IPS-NIHi7 (cell line): ENCODE results near the gene YAP1.
"Not testable (repeated sequence)": the region's sequence is repeated elsewhere in the genome, so short reads cannot be mapped to it uniquely, and the experiment has no call there.

Source experiments
- DNase-seq: peaks from one replicate; pipeline ENCODE4 v3.0.0; 2012; ENCODE audit warnings: mixed read lengths; ENCODE audit errors: extremely low spot score

Gene YAP1

GRCh38 chr11:102240502-102240901 lies 130.3 kb downstream of the YAP1 start:
- DNase-seq: no peak

DNA sequence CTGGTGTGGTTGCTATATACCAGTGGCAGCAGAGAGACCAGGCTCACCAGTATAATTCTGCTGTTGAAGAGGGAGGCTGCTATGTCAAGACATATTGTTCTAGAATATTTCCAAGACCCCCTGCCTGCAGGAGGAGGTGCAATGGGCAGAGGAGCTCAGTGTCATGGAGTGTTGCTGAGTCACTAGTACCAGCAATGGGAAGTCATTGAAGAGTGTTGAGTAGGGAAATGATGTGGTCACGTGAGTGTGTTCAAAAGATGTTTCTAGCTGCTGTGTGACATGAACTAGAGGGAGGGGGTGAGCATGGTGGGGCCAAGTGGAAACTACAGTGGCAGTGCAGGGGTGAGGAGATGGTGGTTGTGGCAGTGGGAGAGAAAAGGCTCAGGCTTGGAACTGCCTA lies 130.8 kb downstream of the YAP1 start:
- no peak for DNase-seq

- DNase-seq: no peak
These were observed 133.2 kb downstream of the YAP1 start for GRCh38 chr11:102243399-102243884.

DNA sequence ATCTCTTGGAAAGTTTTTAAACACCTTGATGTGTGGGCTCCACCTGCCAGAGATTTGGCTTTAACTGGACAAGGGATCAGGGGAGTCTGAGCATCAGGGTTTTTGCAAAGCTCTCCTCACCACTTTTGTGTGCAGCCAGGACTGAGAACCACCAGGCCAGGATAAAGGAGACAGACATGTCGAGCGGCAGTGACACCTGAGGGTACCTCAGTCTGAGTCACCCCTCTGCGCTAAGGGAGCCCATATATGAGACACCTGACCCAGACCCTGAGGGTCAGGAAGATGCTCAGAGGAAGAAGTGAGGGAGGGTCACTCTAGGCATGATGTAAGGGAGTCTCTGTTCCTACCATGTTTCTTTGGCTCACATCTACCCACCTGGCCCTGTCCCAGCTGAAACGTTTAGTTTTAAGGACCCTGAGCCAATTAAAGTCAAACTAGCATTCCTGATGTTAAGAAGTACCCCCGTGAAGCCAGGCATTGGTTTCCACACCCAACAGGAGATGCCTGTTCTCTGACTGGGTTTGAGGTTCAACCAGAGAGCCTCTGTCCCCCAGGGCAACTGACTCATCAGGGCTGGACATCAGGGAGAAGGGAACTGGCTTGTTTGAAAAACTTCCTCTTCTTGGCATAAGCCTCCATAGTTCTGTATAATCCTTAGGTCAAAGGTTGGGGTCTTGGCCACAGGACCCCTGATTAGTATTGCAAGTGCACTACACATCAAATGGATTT lies 134.6 kb downstream of the YAP1 start:
- no peak for DNase-seq

DNA sequence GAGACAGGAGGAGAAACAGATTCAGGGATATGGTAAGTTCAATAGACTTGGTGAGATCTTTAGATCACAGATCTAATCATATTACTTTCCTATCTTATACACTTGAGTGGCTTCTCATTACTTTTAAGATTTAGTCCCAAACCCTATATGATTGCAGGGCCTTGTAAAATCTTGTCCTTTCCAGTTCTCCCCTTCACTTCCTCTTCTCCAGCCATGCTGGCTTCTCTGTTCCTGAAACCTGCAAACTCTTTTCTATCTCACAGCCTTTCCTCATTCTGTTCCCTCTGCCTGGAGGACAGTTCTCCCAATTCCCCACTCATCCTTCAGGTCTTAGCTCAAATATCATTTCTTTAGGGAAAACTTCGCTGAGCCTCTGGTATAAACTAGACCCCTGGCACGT lies 141.2 kb downstream of the YAP1 start:
- DNase-seq: no peak

- DNase-seq: no peak
These were observed 142.2 kb downstream of the YAP1 start for GRCh38 chr11:102252339-102252891.

DNA sequence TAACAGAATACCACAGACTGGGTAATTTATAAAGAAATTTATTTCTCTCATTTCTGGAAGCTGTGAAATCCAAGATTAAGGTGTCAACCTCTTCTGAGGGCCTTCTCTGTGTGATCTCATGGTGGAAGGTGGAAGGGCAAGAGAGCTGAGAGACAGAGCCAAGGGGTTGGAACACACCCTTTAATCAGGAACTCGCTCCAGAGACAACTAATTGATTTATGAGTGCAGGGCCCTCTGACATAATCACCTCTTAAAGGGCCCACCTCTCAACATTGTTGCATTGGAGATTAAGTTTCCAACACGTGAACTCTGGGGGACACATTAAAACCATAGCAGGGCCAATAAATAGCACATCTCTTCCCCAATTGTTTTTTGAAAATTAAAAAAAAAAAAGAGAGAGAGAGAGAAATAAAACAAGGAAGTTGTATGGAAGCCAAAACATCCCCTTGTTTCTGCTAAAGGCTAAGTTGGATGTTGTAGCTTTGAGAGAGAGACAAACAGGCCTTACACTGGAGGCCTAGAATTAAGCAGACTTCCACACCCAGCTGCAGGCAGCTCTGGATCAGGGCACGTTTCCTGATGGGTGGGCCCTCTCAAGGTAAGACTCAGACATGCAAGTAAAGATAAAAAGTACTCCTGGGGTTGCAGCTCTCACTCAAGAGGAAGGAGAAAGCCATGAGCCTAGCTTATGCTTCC lies 142.9 kb downstream of the YAP1 start:
- peak; percentile 64 for DNase-seq

DNA sequence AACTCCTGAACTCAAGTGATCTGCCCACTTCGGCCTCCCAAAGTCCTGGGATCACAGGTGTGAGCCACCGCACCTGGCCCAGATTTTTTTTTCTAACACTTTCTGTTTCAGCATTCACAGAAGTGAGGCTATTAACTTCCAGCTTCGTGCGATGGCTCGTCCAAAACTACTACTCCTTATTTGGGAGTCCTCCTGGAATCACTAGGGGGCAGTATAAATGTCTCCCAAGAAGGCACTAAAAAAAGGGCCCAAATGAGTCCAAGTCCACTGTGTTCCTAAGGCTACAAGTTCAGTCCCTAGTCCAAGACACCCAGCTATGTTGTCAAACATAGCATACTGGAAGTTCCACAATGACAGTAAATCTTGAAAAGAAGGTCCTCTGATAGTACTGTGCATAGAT lies 143.8 kb downstream of the YAP1 start:
- peak; percentile 73 for DNase-seq

DNA sequence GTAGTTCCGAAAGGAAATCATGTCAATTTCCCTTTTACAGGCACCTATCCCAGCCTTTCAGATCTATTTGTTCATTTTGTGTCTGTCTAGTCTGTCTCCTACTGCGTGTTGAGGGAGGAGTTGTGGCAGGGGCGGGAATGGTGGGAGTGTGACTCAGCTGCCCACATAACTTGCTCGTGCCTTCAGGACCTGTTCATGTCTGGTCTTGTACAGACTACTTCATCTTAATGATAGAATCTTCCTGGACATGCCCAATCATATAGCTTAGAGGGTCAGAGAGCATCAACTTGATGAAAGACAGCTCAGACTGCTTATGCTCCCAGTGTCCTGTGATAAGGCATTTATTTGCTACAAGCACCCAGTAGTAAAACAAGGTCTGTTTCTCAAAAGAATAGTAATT lies 146.0 kb downstream of the YAP1 start:
- DNase-seq: no peak

- DNase-seq: no peak
These were observed 150.0 kb downstream of the YAP1 start for GRCh38 chr11:102260241-102260640.

DNA sequence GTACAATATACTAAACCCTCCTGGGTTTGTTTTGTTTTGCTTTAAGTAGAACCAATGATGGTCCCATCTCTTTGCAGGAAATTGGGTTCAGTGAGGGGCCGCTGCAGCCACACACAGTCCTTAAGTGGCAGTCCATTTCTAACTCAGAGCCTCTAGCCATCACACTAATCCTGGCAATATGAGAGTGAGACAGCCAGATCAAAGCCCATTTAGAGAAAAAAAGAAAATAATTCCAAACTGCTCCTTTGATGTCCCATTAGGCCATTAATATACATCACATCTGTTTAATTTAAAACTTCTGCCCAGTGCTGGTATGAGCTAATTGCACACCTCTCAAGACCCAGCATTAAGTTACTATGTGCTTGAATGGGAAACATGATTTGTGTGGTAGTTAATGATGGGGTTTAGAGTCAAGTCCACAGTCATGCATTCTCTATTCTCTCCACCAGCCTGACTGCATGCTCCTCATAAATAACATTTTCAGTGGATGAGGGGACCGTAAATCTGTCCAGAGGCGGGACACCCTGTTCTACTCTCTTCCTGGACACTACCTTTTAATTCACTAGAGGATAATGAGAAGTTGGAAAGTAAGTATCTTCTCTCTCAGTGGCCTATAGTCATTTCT lies 153.2 kb downstream of the YAP1 start:
- no peak for DNase-seq

GRCh38 chr11:102264704-102265103 lies 154.5 kb downstream of the YAP1 start:
- DNase-seq: not testable (repeated sequence)

- DNase-seq: no peak
These were observed 155.9 kb downstream of the YAP1 start for GRCh38 chr11:102266099-102266498.

- DNase-seq: no peak
These were observed 157.4 kb downstream of the YAP1 start for GRCh38 chr11:102267609-102268008.

GRCh38 chr11:102268083-102268984 lies 158.1 kb downstream of the YAP1 start:
- DNase-seq: peak; percentile 99

DNA sequence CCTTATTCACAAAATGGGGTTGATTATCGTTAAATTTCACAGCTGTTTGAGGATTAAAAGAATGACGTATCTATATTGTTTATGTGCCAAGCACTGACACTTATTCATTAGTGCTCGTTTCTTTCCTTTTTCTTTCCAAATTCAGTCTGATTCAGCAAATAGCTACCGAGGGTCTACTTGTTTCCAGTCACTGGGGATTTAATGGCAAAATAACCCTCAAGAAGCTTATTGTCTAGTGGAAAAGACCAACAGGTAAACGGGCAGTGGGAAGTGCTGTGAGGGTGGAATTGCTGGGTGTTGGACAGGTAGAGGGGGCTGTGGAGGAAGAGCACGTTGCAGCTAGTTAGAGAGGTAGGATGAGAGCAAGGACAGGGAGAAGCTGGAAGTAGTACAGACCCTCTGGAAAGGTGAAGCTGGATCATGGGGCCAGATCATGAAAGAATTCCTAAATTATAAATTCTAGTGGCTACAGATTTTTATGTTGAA lies 158.8 kb downstream of the YAP1 start:
- no peak for DNase-seq

DNA sequence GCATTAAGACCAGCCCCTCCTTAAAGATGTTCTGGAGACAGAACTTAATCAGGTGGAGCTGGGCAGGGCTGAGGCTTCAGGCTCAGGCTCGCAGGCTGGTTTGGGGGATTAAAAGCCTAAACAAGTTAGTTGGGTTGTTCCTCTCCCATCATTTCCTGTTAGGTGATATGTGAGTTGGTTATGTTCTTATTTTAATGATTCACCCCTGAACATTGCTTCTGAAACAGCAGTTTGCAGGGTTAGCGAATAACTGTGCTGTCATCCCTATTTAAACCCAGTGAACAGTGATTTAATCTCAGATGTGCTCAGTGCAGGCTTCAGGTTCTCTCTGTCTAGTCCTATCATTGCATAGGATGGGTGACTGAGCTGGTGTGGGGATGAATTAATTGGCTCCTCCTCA lies 159.7 kb downstream of the YAP1 start:
- DNase-seq: no peak

DNA sequence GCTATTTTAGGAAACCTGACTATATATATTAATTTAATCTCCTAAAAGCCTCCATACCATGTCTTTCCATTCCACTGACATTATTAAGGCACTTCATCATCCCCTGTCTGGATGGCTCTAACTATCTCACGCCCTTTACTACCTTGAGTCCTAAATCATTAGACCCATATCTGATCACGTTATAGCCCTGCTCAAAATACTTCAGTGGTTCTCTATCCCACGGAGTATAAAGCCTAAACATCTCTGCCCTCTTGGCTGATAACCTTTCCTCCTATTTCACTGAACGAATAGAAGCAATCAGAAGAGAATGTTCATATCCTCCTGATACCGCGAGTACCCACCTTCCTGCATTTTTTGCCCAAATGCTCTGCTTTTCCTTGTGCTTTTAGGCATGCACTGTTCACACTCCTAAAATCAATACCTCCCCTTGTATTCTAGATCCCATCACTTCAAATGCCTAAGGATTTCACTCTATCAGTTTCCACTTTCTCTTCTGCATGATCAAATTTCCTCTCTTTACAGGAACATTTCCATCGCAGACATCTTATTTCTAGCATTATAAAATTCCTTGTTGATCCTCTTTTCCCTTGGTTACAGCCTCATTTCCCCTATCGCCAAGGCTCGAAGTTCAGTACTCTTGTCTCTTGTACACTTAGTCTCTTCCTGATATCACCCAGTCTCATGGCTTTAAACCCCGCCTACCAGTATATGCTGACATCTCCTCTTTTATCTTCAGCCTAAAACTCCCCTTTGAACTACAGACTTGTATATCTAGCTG lies 162.0 kb downstream of the YAP1 start:
- no peak for DNase-seq

GRCh38 chr11:102274628-102275027 lies 164.4 kb downstream of the YAP1 start:
- DNase-seq: no peak

- no peak for DNase-seq
These were observed 166.1 kb downstream of the YAP1 start for GRCh38 chr11:102276362-102276761.

DNA sequence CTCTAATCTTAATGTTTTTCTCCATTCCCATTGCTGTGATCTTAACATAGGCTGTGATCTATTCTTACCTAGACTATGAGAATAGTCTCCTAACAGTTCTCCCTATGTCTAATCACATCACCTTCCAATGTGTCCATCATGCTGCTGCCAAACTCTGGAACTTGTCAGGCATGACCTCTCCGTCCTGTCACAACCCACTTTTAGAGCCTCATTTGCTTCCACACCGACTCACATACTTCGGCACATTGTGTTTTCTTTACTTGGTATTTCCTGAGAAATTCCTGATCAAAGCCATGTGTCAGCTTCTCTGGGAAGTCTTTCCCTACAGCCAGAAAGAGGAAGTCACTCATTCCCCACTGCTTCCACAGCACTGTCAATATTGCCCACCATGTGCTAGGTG lies 166.5 kb downstream of the YAP1 start:
- no peak for DNase-seq
